ENCODE measurements around the gene GPATCH1.
A peak's percentile ranks its signal among the peaks of the same experiment; 100 is the strongest.
"Not testable (repeated sequence)": the region's sequence is repeated elsewhere in the genome, so short reads cannot be mapped to it uniquely, and the experiment has no call there.

The GPATCH1 gene

DNA sequence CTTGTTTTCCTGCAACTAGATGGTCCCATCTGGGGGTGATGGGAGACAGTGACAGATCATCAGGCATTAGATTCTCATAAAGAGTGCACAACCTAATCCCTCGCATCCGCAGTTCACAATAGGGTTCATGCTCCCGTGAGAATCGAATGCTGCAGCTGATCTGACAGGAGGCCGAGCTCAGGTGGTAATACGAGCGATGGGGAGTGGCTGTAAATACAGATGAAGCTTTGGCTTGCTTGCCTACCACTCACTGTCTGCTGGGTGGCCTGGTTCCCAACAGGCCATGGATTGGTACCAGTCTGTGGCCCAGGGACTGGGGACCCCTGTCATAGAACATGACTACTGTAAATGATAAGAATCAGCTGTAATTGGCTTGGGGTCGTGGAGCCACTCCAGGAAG is 78.9 kb downstream of the GPATCH1 start:
- no peak for DNase-seq

- DNase-seq, result no peak
Observed at GRCh38 chr19:33161201-33161600, 80.2 kb downstream of the GPATCH1 start.

GRCh38 chr19:33163481-33163880 is 82.5 kb downstream of the GPATCH1 start:
- no peak for DNase-seq

DNA sequence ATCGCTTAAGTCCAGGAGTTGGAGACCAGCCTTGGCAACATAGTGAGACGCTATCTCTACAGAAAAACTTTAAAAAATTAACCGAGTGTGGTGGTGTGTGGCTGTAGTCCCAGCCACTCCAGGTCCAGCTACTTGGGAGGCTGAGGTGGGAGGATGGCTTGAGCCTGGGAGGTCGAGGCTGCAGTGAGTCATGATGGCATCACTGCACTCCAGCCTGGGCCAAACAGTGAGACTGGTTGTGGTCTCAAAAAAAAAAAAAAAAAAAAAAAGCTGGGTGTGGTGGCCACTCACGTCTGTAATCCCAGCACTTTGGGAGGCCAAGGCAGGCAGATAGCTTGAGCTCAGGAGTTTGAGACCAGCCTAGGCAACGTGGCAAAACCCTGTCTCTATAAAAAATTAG is 85.1 kb downstream of the GPATCH1 start:
- not testable (repeated sequence) for DNase-seq

DNA sequence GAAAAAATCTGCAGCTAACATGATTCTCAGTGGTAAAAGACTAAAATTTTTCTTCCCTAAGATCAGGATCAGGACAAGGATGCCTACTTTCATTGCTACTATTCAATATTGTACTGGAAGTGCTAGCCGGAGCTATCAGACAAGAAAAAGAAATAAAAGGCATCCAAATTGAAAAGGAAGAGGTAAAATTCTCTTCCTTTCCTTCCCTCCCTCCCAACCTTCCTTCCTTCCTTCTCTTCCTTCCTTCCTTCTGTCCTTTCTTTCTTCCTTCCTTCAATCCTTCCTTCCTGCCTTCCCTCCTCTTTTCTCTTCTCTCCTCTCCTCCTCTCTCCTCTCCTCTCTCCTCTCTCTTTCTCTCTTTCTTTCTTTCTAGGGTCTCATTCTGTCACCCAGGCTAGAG is 86.5 kb downstream of the GPATCH1 start:
- DNase-seq, result no peak

GRCh38 chr19:33168528-33168927 is 87.5 kb downstream of the GPATCH1 start:
- no peak for DNase-seq

DNA sequence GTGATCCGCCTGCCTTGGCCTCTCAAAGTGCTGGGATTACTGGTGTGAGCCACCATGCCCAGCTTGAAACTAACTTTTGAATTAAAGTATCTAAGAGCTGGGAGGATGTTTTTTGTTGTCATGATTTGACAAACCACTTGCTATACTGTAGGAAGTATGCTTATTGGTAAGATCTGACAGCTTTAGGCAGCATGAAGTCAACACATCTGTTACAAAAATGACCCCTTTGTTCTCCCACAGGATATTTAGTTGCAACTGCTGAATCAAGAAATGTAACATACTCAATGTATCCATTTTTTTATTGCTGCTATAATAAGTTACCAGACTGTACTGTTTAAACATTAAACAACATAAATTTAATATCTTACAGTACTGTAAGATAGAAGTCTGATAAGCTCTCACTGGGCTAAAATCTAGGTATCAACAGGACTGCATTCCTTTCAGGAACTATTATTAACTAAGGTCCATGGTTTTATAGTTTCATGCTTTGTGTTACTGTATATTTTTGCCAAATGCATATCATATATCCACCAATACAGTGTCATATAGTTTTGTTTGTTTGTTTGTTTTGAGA is 90.3 kb downstream of the GPATCH1 start:
- DNase-seq, result no peak

- no peak for DNase-seq
Observed at GRCh38 chr19:33171916-33172359, 91.0 kb downstream of the GPATCH1 start.

- DNase-seq, result no peak
Observed at GRCh38 chr19:33174186-33174585, 93.2 kb downstream of the GPATCH1 start.

DNA sequence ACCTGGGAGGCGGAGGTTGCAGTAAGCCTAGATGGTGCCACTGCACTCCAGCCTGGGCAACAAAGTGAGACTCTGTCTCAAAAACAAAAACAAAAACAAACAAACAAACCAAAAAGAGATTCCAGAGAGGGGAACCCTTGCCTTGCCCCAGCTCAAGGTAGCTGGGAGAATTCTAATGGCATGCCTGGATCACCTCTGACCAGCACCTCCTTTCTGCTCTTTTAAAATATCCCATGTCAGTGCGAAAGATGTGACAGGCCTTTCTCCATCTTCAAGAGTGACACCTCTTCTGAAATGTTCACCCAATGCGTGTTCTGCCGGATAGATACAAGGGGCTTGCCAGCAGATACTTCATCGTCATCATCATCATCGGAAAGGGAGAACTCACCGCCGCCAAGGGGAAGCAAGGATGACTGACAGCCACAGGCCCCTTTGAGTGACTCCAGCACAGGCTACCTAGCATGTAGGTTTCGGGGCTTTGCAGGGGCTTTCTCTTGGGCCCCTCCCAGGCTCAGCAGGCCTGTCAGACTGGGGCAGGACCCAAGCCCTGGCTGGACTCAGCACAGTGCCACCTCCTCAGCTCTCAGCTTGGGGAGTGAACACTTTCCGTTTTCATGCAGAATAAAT is 94.3 kb downstream of the GPATCH1 start:
- DNase-seq, result no peak

DNA sequence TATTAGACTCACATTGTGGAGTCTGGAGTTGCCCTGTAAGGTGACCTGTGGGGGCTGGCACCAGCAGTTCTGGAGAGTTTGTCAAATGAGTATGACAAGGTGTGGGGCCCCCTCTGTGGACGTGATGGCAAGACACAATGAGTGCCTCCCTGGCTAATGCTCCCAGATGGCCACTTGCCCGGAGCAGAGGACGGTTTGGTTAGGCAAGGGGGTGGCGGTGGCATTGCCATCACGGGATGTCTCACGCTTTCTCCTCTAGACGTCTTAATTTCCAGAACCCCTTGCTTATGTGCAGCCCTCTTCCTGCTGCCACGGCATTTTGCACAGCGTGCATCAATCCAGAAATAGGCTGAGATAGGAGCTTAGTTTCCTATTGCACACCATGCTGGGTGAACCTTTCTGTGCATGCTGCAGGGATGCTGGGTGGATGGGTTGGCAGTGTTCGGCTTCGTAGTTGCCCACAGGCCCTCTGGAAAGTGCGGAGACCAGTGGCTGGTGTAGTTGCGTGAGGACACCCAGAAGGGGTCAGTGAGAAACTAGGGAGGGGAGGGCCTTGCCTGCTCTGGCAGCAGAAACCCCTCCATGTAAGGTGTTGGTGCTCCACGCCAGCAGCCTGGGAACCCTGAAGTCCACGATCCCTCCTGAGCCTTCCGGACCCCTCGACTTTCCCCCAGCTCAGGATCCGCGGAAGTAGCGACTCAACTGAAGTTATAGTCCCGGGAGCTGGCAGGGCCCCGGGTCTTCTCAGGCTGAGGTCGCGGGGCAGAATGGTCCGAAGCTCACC is 95.1 kb downstream of the GPATCH1 start:
- peak in 1 of 2 donors; percentile 29 for DNase-seq

DNA sequence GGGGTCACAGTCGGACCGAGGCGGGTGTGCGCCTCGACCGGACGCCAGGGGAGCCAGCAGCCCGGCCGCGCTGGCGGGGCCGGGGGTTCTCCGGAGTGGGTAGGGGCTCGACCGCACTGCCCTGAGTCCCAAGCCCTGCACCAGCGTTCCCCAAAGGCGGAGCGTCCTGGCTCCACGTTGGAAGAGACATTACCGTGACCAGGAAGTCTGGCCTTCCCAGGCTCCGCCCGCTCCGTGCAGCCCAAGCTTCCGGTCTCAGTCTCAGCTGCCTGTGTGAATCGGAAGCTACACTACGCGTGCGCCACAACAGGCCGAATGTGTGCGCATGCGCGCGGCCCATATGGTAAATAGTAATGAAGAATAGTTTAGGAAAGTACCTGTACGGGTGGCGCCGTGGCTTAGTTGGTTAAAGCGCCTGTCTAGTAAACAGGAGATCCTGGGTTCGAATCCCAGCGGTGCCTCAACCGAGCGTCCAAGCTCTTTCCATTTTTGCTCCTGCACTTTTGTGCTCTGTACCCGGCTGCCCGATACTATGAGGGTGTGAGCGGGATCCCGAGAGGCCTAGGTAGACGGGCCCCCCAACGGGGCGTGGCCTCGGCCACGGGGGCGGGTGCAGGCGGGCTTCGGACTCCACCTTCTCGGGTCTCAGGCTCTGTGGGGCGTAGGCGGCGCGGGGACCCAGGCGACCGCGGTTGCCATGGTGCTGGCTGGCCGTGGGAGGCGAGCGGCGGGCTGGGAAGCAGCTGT is 95.9 kb downstream of the GPATCH1 start:
- peak; percentile 98 to 99 for DNase-seq

GRCh38 chr19:33177417-33177979 is 96.5 kb downstream of the GPATCH1 start:
- DNase-seq, result peak; percentile 86 to 87

Measured in CD4-positive, alpha-beta T cell treated with Interleukin-4 for 1 hour (primary cell).